ENCODE data around the gene RBBP8.

Gene RBBP8

GRCh38 chr18:22926454-22926853 is 6.7 kb upstream of the RBBP8 start:
- in situ Hi-C loops (cut with MboI; ENCODE audit: low sequenced_read_pairs): no loop called here
- H3K4me1 ChIP-seq: peaks cover 3% of the 10 kb centered on the region; the same call in 1 of the 2 replicates
- H3K4me3 ChIP-seq: no peak overlapping the region
- no peak for DNase-seq (ENCODE audit: low spot score in 2 of 2)
- no peaks in the 10 kb centered on the region for H3K9me3 ChIP-seq
- no peaks in the 10 kb centered on the region for H3K27me3 ChIP-seq (ENCODE audit: low read depth)
- H3K36me3 ChIP-seq (replicated peaks): no peaks in the 10 kb centered on the region

- H3K9me3 ChIP-seq: no peaks in the 10 kb centered on the region
- H3K4me3 ChIP-seq: no peak overlapping the region
- in situ Hi-C loops (cut with MboI; ENCODE audit: low sequenced_read_pairs): no loop called here
- no peak for DNase-seq (ENCODE audit: low spot score in 2 of 2)
- no peaks in the 10 kb centered on the region for H3K36me3 ChIP-seq (replicated peaks)
- no peaks in the 10 kb centered on the region for H3K27me3 ChIP-seq (ENCODE audit: low read depth)
- H3K4me1 ChIP-seq: 0 out of 2 replicates have a peak, but pooled peaks cover 6% of the 10 kb centered on the region
These were observed 4.8 kb upstream of the RBBP8 start for GRCh38 chr18:22928339-22928738.

GRCh38 chr18:22930089-22930713 is 2.9 kb upstream of the RBBP8 start:
- peaks cover 10% of the 10 kb centered on the region; the same call in 1 of the 2 replicates for H3K4me1 ChIP-seq
- DNase-seq (ENCODE audit: low spot score in 2 of 2): peak; percentile 60 to 91
- in situ Hi-C loops (cut with MboI; ENCODE audit: low sequenced_read_pairs): no loop called here
- H3K4me3 ChIP-seq: no peak overlapping the region
- H3K36me3 ChIP-seq (replicated peaks): no peaks in the 10 kb centered on the region
- H3K27me3 ChIP-seq (ENCODE audit: low read depth): no peaks in the 10 kb centered on the region
- H3K9me3 ChIP-seq: no peaks in the 10 kb centered on the region

- Histone ChIP-seq H3K27me3 (ENCODE audit: low read depth) (no peaks in the 10 kb centered on the region), H3K36me3 (replicated peaks) (peaks cover 5% of the 10 kb centered on the region), H3K9me3 (no peaks in the 10 kb centered on the region), H3K4me3 (peak overlapping the region; percentile 80), H3K4me1 (peaks cover 10% of the 10 kb centered on the region; the same call in 1 of the 2 replicates)
- in situ Hi-C loops (cut with MboI; ENCODE audit: low sequenced_read_pairs): no loop called here
- DNase-seq (ENCODE audit: low spot score in 2 of 2): no peak
These were observed 283 bp upstream of the RBBP8 start for GRCh38 chr18:22932885-22933205.

- H3K36me3 ChIP-seq (replicated peaks): peaks cover 14% of the 10 kb centered on the region
- peaks cover 10% of the 10 kb centered on the region; the same call in 1 of the 2 replicates for H3K4me1 ChIP-seq
- in situ Hi-C loops (cut with MboI; ENCODE audit: low sequenced_read_pairs): no loop called here
These were observed 867 bp downstream of the RBBP8 start for GRCh38 chr18:22933966-22934423.

GRCh38 chr18:22934789-22935188 is 1.7 kb downstream of the RBBP8 start:
- in situ Hi-C loops (cut with MboI; ENCODE audit: low sequenced_read_pairs): no loop called here
- H3K27me3 ChIP-seq (ENCODE audit: low read depth): no peaks in the 10 kb centered on the region

More at GRCh38 chr18:22933966-22934423, 867 bp downstream of the RBBP8 start:
- Histone ChIP-seq H3K9me3 (no peaks in the 10 kb centered on the region), H3K27me3 (ENCODE audit: low read depth) (no peaks in the 10 kb centered on the region), H3K4me3 (peak overlapping the region; percentile 80)
- no peak for DNase-seq (ENCODE audit: low spot score in 2 of 2)

GRCh38 chr18:22935431-22935830 is 2.3 kb downstream of the RBBP8 start:
- H3K4me3 ChIP-seq: no peak overlapping the region
- no peaks in the 10 kb centered on the region for H3K27me3 ChIP-seq (ENCODE audit: low read depth)
- H3K36me3 ChIP-seq (replicated peaks): peaks cover 22% of the 10 kb centered on the region
- H3K9me3 ChIP-seq: no peaks in the 10 kb centered on the region
- no peak for DNase-seq (ENCODE audit: low spot score in 2 of 2)
- H3K4me1 ChIP-seq: peaks cover 10% of the 10 kb centered on the region; the same call in 1 of the 2 replicates
- in situ Hi-C loops (cut with MboI; ENCODE audit: low sequenced_read_pairs): no loop called here

More at GRCh38 chr18:22934789-22935188, 1.7 kb downstream of the RBBP8 start:
- peak overlapping the region; percentile 80 for H3K4me3 ChIP-seq
- no peak for DNase-seq (ENCODE audit: low spot score in 2 of 2)
- H3K4me1 ChIP-seq: peaks cover 10% of the 10 kb centered on the region; the same call in 1 of the 2 replicates
- H3K36me3 ChIP-seq (replicated peaks): peaks cover 21% of the 10 kb centered on the region
- H3K9me3 ChIP-seq: no peaks in the 10 kb centered on the region

GRCh38 chr18:22936515-22936914 is 3.4 kb downstream of the RBBP8 start:
- in situ Hi-C loops (cut with MboI; ENCODE audit: low sequenced_read_pairs): no loop called here
- H3K36me3 ChIP-seq (replicated peaks): peaks cover 23% of the 10 kb centered on the region
- no peak overlapping the region for H3K4me3 ChIP-seq
- no peaks in the 10 kb centered on the region for H3K27me3 ChIP-seq (ENCODE audit: low read depth)
- peaks cover 10% of the 10 kb centered on the region; the same call in 1 of the 2 replicates for H3K4me1 ChIP-seq
- H3K9me3 ChIP-seq: no peaks in the 10 kb centered on the region
- no peak for DNase-seq (ENCODE audit: low spot score in 2 of 2)

- no peaks in the 10 kb centered on the region for H3K9me3 ChIP-seq
- no peak overlapping the region for H3K4me3 ChIP-seq
- no peaks in the 10 kb centered on the region for H3K27me3 ChIP-seq (ENCODE audit: low read depth)
- no peak for DNase-seq (ENCODE audit: low spot score in 2 of 2)
- in situ Hi-C loops (cut with MboI; ENCODE audit: low sequenced_read_pairs): no loop called here
- peaks cover 11% of the 10 kb centered on the region; the same call in 1 of the 2 replicates for H3K4me1 ChIP-seq
- H3K36me3 ChIP-seq (replicated peaks): peaks cover 35% of the 10 kb centered on the region
These were observed 6.5 kb downstream of the RBBP8 start for GRCh38 chr18:22939649-22940048.

- Histone ChIP-seq H3K27me3 (ENCODE audit: low read depth) (no peaks in the 10 kb centered on the region), H3K9me3 (no peaks in the 10 kb centered on the region), H3K4me3 (no peak overlapping the region), H3K4me1 (peaks cover 24% of the 10 kb centered on the region), H3K36me3 (replicated peaks) (peaks cover 33% of the 10 kb centered on the region)
- DNase-seq (ENCODE audit: low spot score in 2 of 2): no peak
- in situ Hi-C loops (cut with MboI; ENCODE audit: low sequenced_read_pairs): no loop called here
These were observed 10.7 kb downstream of the RBBP8 start for GRCh38 chr18:22943847-22944246.

GRCh38 chr18:22946217-22946616 is 13.1 kb downstream of the RBBP8 start:
- peaks cover 43% of the 10 kb centered on the region for H3K36me3 ChIP-seq (replicated peaks)
- H3K4me1 ChIP-seq: peaks cover 24% of the 10 kb centered on the region
- H3K27me3 ChIP-seq (ENCODE audit: low read depth): no peaks in the 10 kb centered on the region
- in situ Hi-C loops (cut with MboI; ENCODE audit: low sequenced_read_pairs): no loop called here
- no peak for DNase-seq (ENCODE audit: low spot score in 2 of 2)
- H3K9me3 ChIP-seq: no peaks in the 10 kb centered on the region
- H3K4me3 ChIP-seq: no peak overlapping the region

- Histone ChIP-seq H3K9me3 (no peaks in the 10 kb centered on the region), H3K36me3 (replicated peaks) (peaks cover 45% of the 10 kb centered on the region), H3K4me1 (peaks cover 24% of the 10 kb centered on the region), H3K4me3 (no peak overlapping the region), H3K27me3 (ENCODE audit: low read depth) (no peaks in the 10 kb centered on the region)
- no peak for DNase-seq (ENCODE audit: low spot score in 2 of 2)
- in situ Hi-C loops (cut with MboI; ENCODE audit: low sequenced_read_pairs): no loop called here
These were observed 13.7 kb downstream of the RBBP8 start for GRCh38 chr18:22946846-22947245.

- Histone ChIP-seq H3K27me3 (ENCODE audit: low read depth) (no peaks in the 10 kb centered on the region), H3K4me1 (peaks cover 3% of the 10 kb centered on the region), H3K4me3 (no peak overlapping the region), H3K36me3 (replicated peaks) (peaks cover 55% of the 10 kb centered on the region), H3K9me3 (no peaks in the 10 kb centered on the region)
- in situ Hi-C loops (cut with MboI; ENCODE audit: low sequenced_read_pairs): no loop called here
- peak in 1 of 2 experiments; percentile 47 for DNase-seq (ENCODE audit: low spot score in 2 of 2)
These were observed 18.7 kb downstream of the RBBP8 start for GRCh38 chr18:22951823-22952222.

GRCh38 chr18:22952525-22952924 is 19.4 kb downstream of the RBBP8 start:
- H3K9me3 ChIP-seq: no peaks in the 10 kb centered on the region
- H3K27me3 ChIP-seq (ENCODE audit: low read depth): no peaks in the 10 kb centered on the region
- H3K36me3 ChIP-seq (replicated peaks): peaks cover 52% of the 10 kb centered on the region

More at GRCh38 chr18:22952525-22952924, 19.4 kb downstream of the RBBP8 start:
- in situ Hi-C loops (cut with MboI; ENCODE audit: low sequenced_read_pairs): no loop called here
- H3K4me1 ChIP-seq: no peaks in the 10 kb centered on the region; the same call in 1 of the 2 replicates
- DNase-seq (ENCODE audit: low spot score in 2 of 2): no peak
- H3K4me3 ChIP-seq: no peak overlapping the region

All from HAP-1 (cell line).